HepG2 (cell line): Measurements from ENCODE around the gene LRRC34. TPM values are rescaled to one million over a fixed set of nuclear protein-coding genes. Genes with fewer than 3 reads are reported as not detected.
A peak's percentile ranks its signal among the peaks of the same experiment; 100 is the strongest.

Experiments
- ATF7-NPFF ChIP-seq: sonication (generic); formaldehyde crosslinking; IDR thresholded peaks from 2 replicates; pipeline ENCODE4 v1.8.1; 2023; ENCODE audit warnings: mild to moderate bottlenecking, low read depth, missing genetic modification reagents, moderate library complexity
- CBFB ChIP-seq: sonication (generic); formaldehyde crosslinking; IDR thresholded peaks from 2 replicates; pipeline ENCODE4 v1.4.0; 2020; ENCODE audit warnings: missing genetic modification reagents
- DNMT1 ChIP-seq: sonication (generic); formaldehyde crosslinking; IDR thresholded peaks from 2 replicates; pipeline ENCODE4 v1.5.1; 2020; ENCODE audit warnings: mild to moderate bottlenecking, missing genetic modification reagents
- GATAD1 ChIP-seq: IDR thresholded peaks from 2 replicates; pipeline ENCODE4 v1.6.1; 2016; ENCODE audit warnings: missing genetic modification reagents, missing compliant biosample characterization
- HES4 ChIP-seq: sonication (generic); formaldehyde crosslinking; IDR thresholded peaks from 2 replicates; pipeline ENCODE4 v1.9.0; 2021; ENCODE audit warnings: mild to moderate bottlenecking, missing genetic modification reagents, borderline replicate concordance
- MNT ChIP-seq: fragments of 450-650 bp; IDR thresholded peaks from 2 replicates; pipeline ENCODE4 v1.6.1; 2016
- MTA1 ChIP-seq: sonication (generic); formaldehyde crosslinking; IDR thresholded peaks from 2 replicates; pipeline ENCODE4 v1.4.0; 2020; ENCODE audit warnings: missing genetic modification reagents, mild to moderate bottlenecking, borderline replicate concordance
- NCOA5 ChIP-seq: sonication (generic); formaldehyde crosslinking; IDR thresholded peaks from 2 replicates; pipeline ENCODE4 v1.4.0; 2020; ENCODE audit warnings: missing genetic modification reagents
- NONO ChIP-seq, 2 experiments: fragments of 450-650 bp in 1 of 2; sonication (generic) in 1 of 2; formaldehyde crosslinking in 1 of 2; IDR thresholded peaks in 1 of 2; conservative IDR thresholded peaks in 1 of 2; 2 replicates each; pipeline versions ENCODE4 v1.6.1 to v1.8.0; 2017 to 2022; ENCODE audit warnings: mild to moderate bottlenecking in 1 of 2, missing genetic modification reagents in 1 of 2, moderate library complexity in 1 of 2
- SALL2 ChIP-seq: sonication (generic); formaldehyde crosslinking; IDR thresholded peaks from 2 replicates; pipeline ENCODE4 v1.8.1; 2023; ENCODE audit warnings: mild to moderate bottlenecking, missing genetic modification reagents, inconsistent platforms
- SIN3A ChIP-seq: IDR thresholded peaks from 2 replicates; pipeline ENCODE4 v1.6.1; 2011; ENCODE audit warnings: low read depth, mild to moderate bottlenecking, control low read depth, low read length, borderline replicate concordance
- TAF1 ChIP-seq: sonication (generic); formaldehyde crosslinking; IDR thresholded peaks from 2 replicates; pipeline ENCODE4 v1.4.0; 2020; ENCODE audit warnings: missing genetic modification reagents
- ZFP62 ChIP-seq: sonication (generic); formaldehyde crosslinking; IDR thresholded peaks from 2 replicates; pipeline ENCODE4 v1.4.0; 2020; ENCODE audit warnings: missing genetic modification reagents
- ZNF180 ChIP-seq: sonication (generic); formaldehyde crosslinking; IDR thresholded peaks from 2 replicates; pipeline ENCODE4 v1.4.0; 2020; ENCODE audit warnings: low read depth, missing genetic modification reagents, borderline replicate concordance
- ZNF20 ChIP-seq: sonication (generic); formaldehyde crosslinking; IDR thresholded peaks from 2 replicates; pipeline ENCODE4 v1.4.0; 2020; ENCODE audit warnings: mild to moderate bottlenecking, moderate library complexity, missing genetic modification reagents
- ZNF207 ChIP-seq: fragments of 450-650 bp; IDR thresholded peaks from 2 replicates; pipeline ENCODE4 v1.6.1; 2016; ENCODE audit warnings: antibody characterized with exemption, borderline replicate concordance
- ZNF230 ChIP-seq: sonication (generic); formaldehyde crosslinking; IDR thresholded peaks from 2 replicates; pipeline ENCODE4 v1.4.0; 2020; ENCODE audit warnings: mild to moderate bottlenecking, missing genetic modification reagents
- ZNF235 ChIP-seq: sonication (generic); formaldehyde crosslinking; IDR thresholded peaks from 2 replicates; pipeline ENCODE4 v1.8.1; 2023; ENCODE audit warnings: mild to moderate bottlenecking, missing genetic modification reagents, borderline replicate concordance
- ZNF564 ChIP-seq: sonication (generic); formaldehyde crosslinking; IDR thresholded peaks from 2 replicates; pipeline ENCODE4 v1.8.1; 2023; ENCODE audit warnings: mild to moderate bottlenecking, missing genetic modification reagents
- ZNF589 ChIP-seq: sonication (generic); formaldehyde crosslinking; conservative IDR thresholded peaks from 2 replicates; pipeline ENCODE4 v1.8.0; 2022; ENCODE audit warnings: mild to moderate bottlenecking, moderate library complexity, missing genetic modification reagents
- ZNF704 ChIP-seq: sonication (generic); formaldehyde crosslinking; IDR thresholded peaks from 2 replicates; pipeline ENCODE4 v1.8.1; 2023; ENCODE audit warnings: mild to moderate bottlenecking, inconsistent platforms, moderate library complexity, missing genetic modification reagents, borderline replicate concordance
- ZNF709 ChIP-seq: sonication (generic); formaldehyde crosslinking; IDR thresholded peaks from 2 replicates; pipeline ENCODE4 v1.5.0; 2020; ENCODE audit warnings: mild to moderate bottlenecking, missing genetic modification reagents
- ZSCAN30 ChIP-seq: sonication (generic); formaldehyde crosslinking; IDR thresholded peaks from 2 replicates; pipeline ENCODE4 v1.5.0; 2020; ENCODE audit warnings: mild to moderate bottlenecking, missing genetic modification reagents
- polyA plus RNA-seq, 8 experiments: library from polyadenylated mRNA; depleted of rRNA in 3 of 8; stranded (reverse) in 7 of 8; unstranded in 1 of 8; fragments of >200 nt; fragmentation: Illumina TruSeq in 4 of 8; extraction: Trizol in 4 of 8; gene quantifications; 2 replicates each; pipeline versions ENCODE4 v1.2.1 to v1.2.3, GENCODE V29; 2011 to 2016; ENCODE audit warnings: low read depth in 4 of 8, missing spikeins in 1 of 8, mixed read lengths in 1 of 8; ENCODE audit not compliant: insufficient read depth in 1 of 8
- total RNA-seq, 5 experiments: library from RNA; depleted of rRNA; stranded (reverse); fragments of >200 nt; fragmentation: Illumina TruSeq; extraction: Trizol; gene quantifications; 2 replicates each; pipeline ENCODE4 v1.2.3, GENCODE V29; 2016; ENCODE audit warnings: low read depth in 1 of 5
- TF ChIP-seq, protein P1 (sequence below): sonication (generic); formaldehyde crosslinking; IDR thresholded peaks from 2 replicates; pipeline ENCODE4 v1.4.0; 2020; ENCODE audit warnings: missing genetic modification reagents, low read depth, mild to moderate bottlenecking, borderline replicate concordance

The LRRC34 gene
- total and polyA plus RNA-seq, 2 of the 13 experiments (the other 11 are each of a cell fraction or from before 2014, with no cell fraction given), result not detected

GRCh38 chr3:169772897-169773816 is 39.5 kb downstream of the LRRC34 start, which contains the start of gene MYNN (continued):
- TF ChIP-seq ZNF704 (CRISPR knock-in tag), result peak; percentile 83; the same call in 1 of the 2 replicates
- TF ChIP-seq ZNF230 (CRISPR knock-in tag), result peak; percentile 64; the same call in 1 of the 2 replicates
- peak; percentile 67; the same call in 1 of the 2 replicates for TF ChIP-seq ZNF564 (CRISPR knock-in tag)
- peak; percentile 95 for TF ChIP-seq ZNF709 (CRISPR knock-in tag)
- TF ChIP-seq NONO (IDR thresholded peaks at IDR 0.05), result no peak
- TF ChIP-seq NONO (CRISPR knock-in tag; conservative IDR thresholded peaks at IDR 0.05), result peak; percentile 82
- TF ChIP-seq MTA1 (CRISPR knock-in tag), result peak; percentile 57; the same call in 1 of the 2 replicates
- TF ChIP-seq ZNF180 (CRISPR knock-in tag), result 0 out of 2 replicates have a peak, but pooled peaks have one; percentile 30
- TF ChIP-seq TAF1 (CRISPR knock-in tag), result peak; percentile 88
- no peak for TF ChIP-seq ZNF20 (CRISPR knock-in tag)
- TF ChIP-seq ZNF589 (CRISPR knock-in tag), result peak; percentile 36; the same call in 1 of the 2 replicates
- TF ChIP-seq GATAD1 (CRISPR knock-in tag), result peak; percentile 95
- TF ChIP-seq CBFB (CRISPR knock-in tag), result peak; percentile 63
- peak; percentile 89 for TF ChIP-seq SALL2
- TF ChIP-seq DNMT1 (CRISPR knock-in tag), result 0 out of 2 replicates have a peak, but pooled peaks have one; percentile 32
- peak; percentile 21; the same call in 1 of the 2 replicates for TF ChIP-seq MNT
- peak; percentile 37; the same call in 1 of the 2 replicates for TF ChIP-seq ATF7-NPFF (CRISPR knock-in tag)
- TF ChIP-seq ZSCAN30 (CRISPR knock-in tag), result no peak
- TF ChIP-seq ZFP62, result 0 out of 2 replicates have a peak, but pooled peaks have one; percentile 35
- TF ChIP-seq HES4, result peak; percentile 86; the same call in 1 of the 2 replicates
- TF ChIP-seq NCOA5 (CRISPR knock-in tag), result no peak
- TF ChIP-seq, protein P1, sequence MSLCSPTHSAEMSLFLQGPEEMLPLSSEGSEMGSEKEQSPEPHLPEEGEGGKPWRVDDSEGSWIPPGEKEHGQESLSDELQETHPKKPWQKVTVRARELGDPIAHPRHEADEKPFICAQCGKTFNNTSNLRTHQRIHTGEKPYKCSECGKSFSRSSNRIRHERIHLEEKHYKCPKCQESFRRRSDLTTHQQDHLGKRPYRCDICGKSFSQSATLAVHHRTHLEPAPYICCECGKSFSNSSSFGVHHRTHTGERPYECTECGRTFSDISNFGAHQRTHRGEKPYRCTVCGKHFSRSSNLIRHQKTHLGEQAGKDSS, result peak; percentile 12; the same call in 1 of the 2 replicates
- TF ChIP-seq ZNF207, result no peak
- TF ChIP-seq SIN3A, result peak; percentile 66; the same call in 1 of the 2 replicates
- peak; percentile 93 for TF ChIP-seq ZNF235
